Spleen (tissue), 7 donors: ENCODE measurements around the gene PHF20.

ENCODE experiments used
- POLR2A ChIP-seq, 3 donors: fragments of 450-650 bp; IDR thresholded peaks; one replicate each; pipeline ENCODE4 v1.5.1; 2017; ENCODE audit warnings: antibody characterized with exemption in 3 of 3, mild to moderate bottlenecking in 1 of 3
- TF ChIP-seq, protein P1 (sequence below), 11 experiments: fragments of 200-600 bp in 7 of 11; fragments of 450-650 bp in 4 of 11; sonication (generic) in 4 of 11; IDR thresholded peaks in 8 of 11; conservative IDR thresholded peaks in 3 of 11; 1 replicate in 7 of 11; 2 replicates in 4 of 11; pipeline versions ENCODE4 v1.4.0 to v1.8.0; 2016 to 2021; ENCODE audit warnings: antibody characterized with exemption in 11 of 11, inconsistent platforms in 4 of 11, mild to moderate bottlenecking in 1 of 11
- donor health status: DM: no; HTN: no; CAD: no; lungs with moderate emphysema.
- donor health status: DM: no; HTN: no; CAD: no.
- donor health status: DM: no; HTN: no; CAD: no.

- TF ChIP-seq, protein P1, sequence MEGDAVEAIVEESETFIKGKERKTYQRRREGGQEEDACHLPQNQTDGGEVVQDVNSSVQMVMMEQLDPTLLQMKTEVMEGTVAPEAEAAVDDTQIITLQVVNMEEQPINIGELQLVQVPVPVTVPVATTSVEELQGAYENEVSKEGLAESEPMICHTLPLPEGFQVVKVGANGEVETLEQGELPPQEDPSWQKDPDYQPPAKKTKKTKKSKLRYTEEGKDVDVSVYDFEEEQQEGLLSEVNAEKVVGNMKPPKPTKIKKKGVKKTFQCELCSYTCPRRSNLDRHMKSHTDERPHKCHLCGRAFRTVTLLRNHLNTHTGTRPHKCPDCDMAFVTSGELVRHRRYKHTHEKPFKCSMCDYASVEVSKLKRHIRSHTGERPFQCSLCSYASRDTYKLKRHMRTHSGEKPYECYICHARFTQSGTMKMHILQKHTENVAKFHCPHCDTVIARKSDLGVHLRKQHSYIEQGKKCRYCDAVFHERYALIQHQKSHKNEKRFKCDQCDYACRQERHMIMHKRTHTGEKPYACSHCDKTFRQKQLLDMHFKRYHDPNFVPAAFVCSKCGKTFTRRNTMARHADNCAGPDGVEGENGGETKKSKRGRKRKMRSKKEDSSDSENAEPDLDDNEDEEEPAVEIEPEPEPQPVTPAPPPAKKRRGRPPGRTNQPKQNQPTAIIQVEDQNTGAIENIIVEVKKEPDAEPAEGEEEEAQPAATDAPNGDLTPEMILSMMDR (IDR thresholded peaks at IDR 0.05 in 8 of 11, conservative IDR thresholded peaks at IDR 0.05 in 3 of 11): no peak
- no peak for TF ChIP-seq POLR2A (IDR thresholded peaks at IDR 0.05)
These were observed 183.1 kb downstream of the PHF20 start for GRCh38 chr20:35954907-35955251.
